HG02759 (cell line): ENCODE results near the gene HHAT.

Experiments used
- ATAC-seq: cut with Tn5 transposase; IDR thresholded peaks from one replicate; pipeline ENCODE4 v1.9.1; 2021; ENCODE audit warnings: mild to moderate bottlenecking, moderate library complexity; ENCODE audit not compliant: unreplicated experiment

Gene HHAT

DNA sequence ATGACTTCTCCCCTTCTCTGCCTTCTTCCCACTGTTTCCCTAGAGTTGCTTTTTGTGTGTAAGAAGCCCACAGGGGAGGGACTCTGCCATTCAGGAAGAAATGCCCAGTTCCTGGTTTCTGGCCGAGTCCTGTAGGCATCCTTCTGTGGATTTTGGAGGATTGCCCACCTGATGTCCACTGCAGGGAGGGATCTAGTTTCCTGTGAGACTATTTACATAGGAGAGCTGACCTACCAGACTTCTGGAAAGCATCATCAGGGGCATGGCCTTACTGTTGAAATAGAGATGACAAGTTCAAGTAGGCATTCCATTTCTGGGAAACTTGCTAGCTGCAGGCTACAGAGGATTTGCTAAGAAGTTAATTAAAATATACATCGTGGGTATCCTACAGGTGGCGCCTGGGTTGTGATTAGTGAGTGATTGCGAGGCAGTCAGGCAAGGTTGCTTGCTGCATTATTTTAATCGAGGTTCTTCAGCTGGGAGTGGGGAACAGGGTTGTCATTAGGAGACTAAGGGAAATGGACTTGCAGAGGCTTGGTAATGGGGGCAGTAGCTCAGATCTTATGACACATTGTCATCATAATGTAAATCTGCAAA lies 148.7 kb downstream of the HHAT start:
- ATAC-seq = no peak

DNA sequence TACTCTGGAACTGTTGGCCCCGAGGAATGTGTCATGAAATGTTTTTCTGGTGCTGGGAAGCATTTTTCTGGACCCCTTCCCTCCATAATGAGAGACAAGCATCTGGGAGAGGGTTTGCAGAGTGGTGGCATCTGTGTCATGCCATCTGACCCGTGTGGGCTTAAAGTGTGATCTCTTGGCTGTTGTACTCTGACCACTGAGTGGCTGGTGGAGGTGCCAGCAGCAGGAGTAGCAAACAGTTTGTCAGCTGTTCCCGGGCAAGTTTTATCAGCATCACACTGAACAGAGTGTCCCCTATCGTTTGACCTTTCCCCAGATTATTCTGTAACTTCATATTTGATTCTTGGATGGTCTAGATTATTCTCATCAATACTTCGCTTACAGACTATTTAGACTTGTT lies 150.1 kb downstream of the HHAT start:
- no peak for ATAC-seq

DNA sequence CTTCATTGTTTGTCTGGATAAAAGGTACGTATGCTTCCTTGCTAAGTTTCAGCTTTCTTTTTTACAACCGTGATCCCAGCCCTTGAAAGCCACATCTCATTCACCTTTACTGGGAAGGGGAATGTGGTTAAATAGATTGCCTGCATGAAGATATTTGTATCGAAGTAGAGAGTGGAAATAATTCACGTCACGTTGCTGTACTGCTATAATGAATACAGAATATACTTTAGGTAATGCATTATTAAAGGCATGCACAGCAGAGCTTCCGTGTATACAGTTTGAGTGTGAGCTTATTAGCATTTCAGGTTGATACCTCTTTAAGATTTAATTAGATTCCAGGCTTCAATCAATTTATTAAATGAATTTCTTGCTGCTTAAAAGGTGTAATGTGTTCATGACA lies 153.8 kb downstream of the HHAT start:
- ATAC-seq = no peak

DNA sequence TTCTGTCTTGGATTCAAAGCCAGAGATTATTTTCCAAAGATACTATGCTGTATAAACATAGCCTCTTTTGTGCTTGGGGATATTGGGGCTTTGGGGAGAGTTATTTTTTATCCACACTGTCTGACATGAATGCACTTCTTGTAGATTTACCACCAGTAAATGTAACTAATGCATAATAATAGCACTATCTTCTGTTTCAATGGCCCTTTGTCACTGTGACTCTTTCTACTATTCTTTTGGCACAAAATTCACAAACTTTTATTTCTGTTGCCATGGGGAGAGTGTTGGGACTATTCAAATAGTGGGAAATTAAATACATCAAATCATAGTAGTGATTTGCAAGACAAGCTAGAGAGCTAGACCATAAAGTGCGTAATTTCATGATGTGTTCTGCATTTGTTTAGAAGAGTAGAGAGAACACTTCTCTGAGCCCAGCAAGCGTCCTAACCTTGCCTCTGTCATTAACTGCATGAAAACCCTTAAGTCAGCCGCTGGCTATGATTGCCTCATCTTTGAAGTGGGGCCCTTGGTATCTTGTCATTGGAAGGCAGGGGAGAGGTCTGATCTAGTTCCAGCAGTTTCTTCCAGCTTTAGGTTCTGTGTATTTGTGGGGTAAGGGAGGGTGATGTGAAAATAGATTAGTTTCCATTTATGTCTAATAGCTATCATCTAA lies 154.4 kb downstream of the HHAT start:
- ATAC-seq = no peak

DNA sequence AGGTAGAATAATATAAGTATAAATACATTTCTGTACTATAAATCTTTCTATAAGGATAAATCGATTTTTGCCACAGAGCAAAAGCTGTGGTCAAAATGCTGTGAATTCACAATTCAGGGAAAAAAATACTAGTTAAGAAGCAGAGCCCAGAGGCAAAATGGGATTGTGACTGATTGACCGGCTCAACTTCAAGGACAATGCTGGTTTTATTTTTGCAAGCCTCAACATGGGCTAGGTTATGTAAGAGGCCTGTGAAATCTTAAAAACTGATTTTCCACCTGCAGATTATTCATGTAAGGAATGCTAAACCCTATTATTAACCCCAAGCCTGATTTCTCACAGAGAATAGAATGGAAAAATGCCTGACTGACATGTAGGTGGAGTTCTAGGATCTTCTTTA lies 155.1 kb downstream of the HHAT start:
- ATAC-seq = no peak

DNA sequence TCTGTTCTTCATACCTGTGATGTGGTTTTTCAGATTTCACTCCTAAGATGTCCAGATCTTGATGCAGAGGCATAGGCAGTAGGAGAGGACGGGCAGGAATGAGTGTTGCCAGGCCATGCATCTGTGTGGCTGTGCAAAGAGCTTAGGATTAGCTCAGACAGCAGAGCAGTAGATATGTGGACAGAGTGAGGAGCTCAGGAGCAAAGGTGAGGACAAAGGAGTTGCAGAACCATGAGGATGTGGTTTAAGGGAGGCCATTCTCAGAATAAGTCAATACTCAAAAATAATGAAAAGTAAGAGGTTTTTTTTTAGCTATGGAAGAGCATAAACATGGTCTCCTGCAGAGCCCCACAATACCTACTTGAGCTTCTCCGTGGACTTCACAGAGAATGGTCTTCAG lies 158.3 kb downstream of the HHAT start:
- no peak for ATAC-seq

DNA sequence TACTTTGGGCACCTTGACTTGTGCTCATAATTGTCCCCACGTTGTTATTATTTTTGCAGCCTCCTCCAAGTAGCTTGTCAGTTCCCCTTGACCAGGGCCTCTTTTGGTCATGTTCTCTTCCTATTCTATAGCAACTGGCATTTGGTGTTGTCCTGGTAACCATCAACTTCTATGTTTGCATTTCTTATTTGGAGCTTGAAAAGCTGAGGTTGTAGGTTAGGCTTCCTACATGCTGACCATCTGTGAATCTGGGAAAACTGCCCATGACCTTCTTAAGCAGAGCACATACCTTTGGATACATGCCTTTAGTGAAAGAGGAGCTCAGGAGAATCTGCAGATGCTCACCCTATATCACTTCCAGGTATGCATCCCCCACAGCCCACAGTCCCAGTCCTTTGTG lies 160.8 kb downstream of the HHAT start:
- ATAC-seq = no peak

GRCh38 chr1:210490781-210491180 lies 162.1 kb downstream of the HHAT start:
- no peak for ATAC-seq

- no peak for ATAC-seq
These were observed 167.4 kb downstream of the HHAT start for GRCh38 chr1:210496063-210496462.

- ATAC-seq = no peak
These were observed 171.3 kb downstream of the HHAT start for GRCh38 chr1:210499956-210500355.

DNA sequence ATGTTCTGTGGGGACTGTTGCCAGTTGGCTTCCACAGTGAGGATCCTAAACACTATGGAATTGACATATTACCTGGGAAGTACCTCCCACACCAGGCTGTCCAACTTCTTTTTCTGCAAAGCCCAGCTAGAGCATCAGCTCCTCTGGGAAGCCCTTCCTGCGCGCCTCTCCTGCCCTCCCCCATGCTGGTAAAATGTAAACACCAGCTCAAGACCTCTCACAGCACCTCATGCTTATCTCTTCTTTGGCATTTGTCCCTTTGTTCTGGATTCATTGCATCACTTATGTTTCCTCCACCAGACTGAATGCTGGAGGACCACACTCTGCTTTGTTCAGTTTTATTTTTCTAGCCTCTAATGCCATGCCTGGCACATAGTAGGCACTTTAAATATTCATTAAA lies 172.1 kb downstream of the HHAT start:
- ATAC-seq = no peak

DNA sequence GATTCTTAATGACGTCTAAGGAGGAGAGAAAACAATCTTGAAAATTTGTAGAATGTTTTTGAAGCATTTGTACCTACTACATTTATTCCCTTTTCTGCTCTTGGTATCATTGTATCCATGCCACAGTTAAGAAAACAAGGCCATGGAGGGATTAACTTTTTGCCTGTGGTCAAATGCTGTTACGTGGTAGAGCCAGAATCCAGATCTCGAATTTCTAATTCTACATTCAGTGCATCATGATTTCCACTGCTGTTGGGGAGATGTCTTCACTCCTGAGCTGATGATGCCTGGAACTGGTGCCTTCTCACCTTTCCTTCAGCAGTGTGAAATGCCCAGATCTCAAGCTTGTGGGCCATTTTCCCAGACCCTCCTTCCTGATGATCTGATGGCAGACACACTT lies 175.6 kb downstream of the HHAT start:
- ATAC-seq = no peak

DNA sequence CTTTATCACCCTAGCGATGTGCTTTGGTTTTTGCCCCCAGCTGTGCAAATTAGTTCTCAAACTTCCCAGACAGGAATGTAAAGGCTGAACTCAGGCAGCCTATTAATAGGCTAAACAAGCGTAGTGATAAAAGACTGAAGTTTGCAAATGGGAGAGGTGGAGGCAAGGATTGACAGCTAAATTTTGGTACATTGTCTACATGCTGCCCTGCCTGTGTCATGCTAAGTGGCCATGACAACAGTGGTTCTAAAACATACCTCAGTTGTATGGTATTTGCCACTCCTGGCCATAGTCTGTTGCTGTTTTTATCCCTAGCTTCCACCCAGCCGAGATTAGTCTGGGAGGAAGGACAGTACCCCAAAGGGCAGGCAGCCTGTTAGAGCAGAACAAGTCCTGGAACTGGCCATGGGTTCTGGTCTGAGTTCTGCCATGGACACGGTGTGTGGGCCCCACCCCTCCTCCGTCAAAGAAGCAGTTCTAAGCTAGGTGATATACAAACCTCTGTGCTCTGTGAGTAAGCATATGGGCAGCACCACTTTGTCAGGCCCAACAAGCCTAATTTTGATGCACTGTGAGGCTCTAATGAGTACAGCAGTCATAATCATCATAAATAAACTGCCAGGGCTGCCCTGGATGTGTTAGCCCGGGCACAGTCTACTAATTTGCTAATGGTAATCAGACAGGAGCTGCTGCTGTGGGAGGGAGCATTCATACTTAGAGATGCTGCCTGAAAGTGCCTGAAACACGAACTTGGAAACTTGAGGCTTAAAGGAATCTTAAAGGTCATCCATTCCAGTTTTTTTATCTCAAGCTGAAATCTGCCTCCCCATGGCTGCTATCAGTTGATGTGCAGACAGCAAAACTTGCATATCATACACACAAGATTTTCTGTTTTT lies 177.1 kb downstream of the HHAT start:
- ATAC-seq = no peak

GRCh38 chr1:210506689-210507088 lies 178.0 kb downstream of the HHAT start:
- no peak for ATAC-seq

DNA sequence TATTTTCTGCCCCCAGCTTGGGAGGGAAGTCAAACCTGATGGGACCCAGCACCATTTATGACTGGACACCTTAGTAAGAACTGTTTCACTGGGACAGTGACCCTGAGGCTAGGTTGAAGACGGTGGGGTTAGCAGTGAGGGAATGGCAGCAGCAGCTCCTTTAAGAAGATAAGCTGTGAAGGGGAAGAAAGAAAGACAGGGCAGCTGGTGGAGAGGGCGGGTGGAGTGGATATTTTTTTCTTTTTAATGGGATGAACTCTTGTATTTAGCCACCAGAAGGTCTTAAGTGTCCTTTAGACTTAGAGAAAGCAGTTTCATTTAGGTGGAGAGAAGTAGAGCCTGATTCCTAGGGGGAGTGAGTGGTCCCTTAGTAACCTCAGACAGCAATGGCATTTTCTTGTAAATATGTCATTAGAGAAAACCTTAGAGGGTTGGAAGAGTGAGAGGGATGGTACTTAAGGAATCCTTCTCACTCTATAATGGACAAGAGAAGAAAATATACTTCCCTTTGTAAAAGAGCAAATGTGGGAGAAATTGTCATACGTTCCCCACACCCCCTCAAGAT lies 187.5 kb downstream of the HHAT start:
- ATAC-seq = no peak

DNA sequence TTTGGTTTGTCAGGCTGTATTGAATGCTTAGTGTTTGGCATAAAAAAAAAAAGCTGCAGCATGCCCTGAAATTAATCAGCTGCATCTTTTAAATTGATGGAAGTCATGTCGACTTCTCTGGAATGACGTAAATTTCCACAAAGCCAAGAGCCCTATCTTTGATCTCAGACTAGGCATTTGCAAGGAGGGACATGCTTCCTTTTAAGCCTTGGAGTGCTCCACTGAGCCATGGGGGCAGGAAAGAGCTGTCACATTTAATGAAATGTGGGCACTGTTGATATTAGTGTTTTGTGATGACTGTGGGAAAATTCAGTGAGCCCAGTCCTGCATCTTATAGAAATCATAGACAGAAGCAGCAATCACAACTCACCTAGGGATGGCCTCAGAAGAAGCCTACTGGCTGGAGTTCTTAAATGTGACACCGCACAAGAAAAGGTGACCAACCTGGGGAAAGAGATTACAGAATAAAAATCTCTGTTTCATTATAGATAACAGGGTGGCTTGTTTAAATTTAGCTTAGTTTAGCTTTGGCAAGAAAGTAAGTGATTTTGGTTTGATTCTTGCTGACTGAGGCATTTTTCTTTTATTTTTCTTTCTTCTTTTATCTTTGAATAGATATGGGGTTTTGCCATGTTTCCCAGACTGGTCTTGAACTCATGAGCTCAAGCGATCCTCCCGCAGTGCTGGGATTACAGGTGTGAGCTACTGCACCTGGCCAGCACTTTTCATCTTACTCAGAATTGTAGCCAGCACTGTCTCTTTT lies 188.2 kb downstream of the HHAT start:
- no peak for ATAC-seq

DNA sequence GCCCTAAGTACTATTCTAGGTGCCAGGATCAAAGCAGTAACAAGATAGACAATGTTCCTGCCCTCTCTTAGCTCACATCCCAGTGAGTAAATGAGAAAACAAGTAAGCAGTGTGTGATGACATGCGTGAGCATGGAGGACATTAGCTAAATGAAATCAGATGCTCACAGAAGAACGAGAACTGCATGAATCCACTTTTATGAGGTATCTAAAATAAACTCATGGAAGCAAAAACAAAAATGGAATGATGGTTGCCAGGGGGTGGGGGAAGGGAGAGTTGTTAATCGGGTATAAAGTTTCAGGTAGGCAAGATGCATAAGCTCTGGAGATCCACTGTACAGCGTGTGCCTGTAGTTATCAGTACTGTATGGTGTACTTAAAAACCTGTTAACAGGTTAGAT lies 195.1 kb downstream of the HHAT start:
- no peak for ATAC-seq

GRCh38 chr1:210525716-210526454 lies 197.2 kb downstream of the HHAT start:
- no peak for ATAC-seq

DNA sequence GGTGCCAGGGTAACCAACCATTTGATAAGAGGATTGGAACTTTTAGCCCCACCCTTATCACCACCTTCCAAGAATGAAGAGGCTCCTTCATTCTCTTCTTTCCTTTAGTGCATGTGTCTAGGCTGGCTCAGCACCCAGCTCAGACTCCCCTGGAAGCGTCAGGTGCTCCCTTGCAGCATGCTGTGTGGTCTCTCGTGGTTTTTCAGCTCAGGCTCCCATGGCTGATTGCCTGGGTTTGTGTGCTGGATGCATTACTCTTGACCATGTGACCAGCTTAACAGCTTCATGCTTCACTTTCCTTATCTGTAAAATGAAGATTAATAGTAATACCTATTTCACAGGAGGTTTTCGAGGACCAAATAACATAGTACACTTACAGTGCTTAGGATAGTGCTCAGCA lies 198.4 kb downstream of the HHAT start:
- no peak for ATAC-seq

- no peak for ATAC-seq
These were observed 202.9 kb downstream of the HHAT start for GRCh38 chr1:210531475-210532222.
